Smooth muscle cell (in vitro differentiated cells): ENCODE measurements around the gene PITPNC1. TPM values are rescaled to one million over a fixed set of nuclear protein-coding genes. Genes with fewer than 3 reads are reported as not detected.

Experiments used
- DNase-seq: peaks from one replicate; lab custom pipeline; 2025; ENCODE audit not compliant: unreplicated experiment; lab: John Stamatoyannopoulos, UW
- H2AFZ ChIP-seq: fragments of 200-600 bp; sonication (generic); 2 replicates; pipeline ENCODE4 v1.6.0; 2016; ENCODE audit warnings: antibody characterized with exemption, low read depth, mild to moderate bottlenecking
- H3F3A ChIP-seq: fragments of 200-600 bp; sonication (generic); 2 replicates; pipeline ENCODE4 v1.6.0; 2017; ENCODE audit warnings: antibody characterized with exemption, low read depth
- H3K27ac ChIP-seq: fragments of 200-600 bp; sonication (generic); 2 replicates; pipeline ENCODE4 v1.5.1; 2016; ENCODE audit warnings: low read depth, mild to moderate bottlenecking
- H3K27me3 ChIP-seq: fragments of 200-600 bp; sonication (generic); 2 replicates; pipeline ENCODE4 v1.6.1; 2016; ENCODE audit warnings: low read depth, mild to moderate bottlenecking
- H3K36me3 ChIP-seq: fragments of 200-600 bp; sonication (generic); 2 replicates; pipeline ENCODE4 v1.5.1; 2016; ENCODE audit warnings: low read depth
- H3K4me1 ChIP-seq: fragments of 200-600 bp; sonication (generic); 2 replicates; pipeline ENCODE4 v1.5.1; 2016; ENCODE audit warnings: low read depth
- H3K4me2 ChIP-seq: fragments of 200-600 bp; sonication (generic); 2 replicates; pipeline ENCODE4 v1.6.0; 2016; ENCODE audit warnings: mild to moderate bottlenecking
- H3K4me3 ChIP-seq: fragments of 200-600 bp; sonication (generic); 2 replicates; pipeline ENCODE4 v1.5.1; 2016; ENCODE audit warnings: mild to moderate bottlenecking
- H3K79me2 ChIP-seq: fragments of 200-600 bp; sonication (generic); 2 replicates; pipeline ENCODE4 v1.6.0; 2016; ENCODE audit warnings: low read depth, mild to moderate bottlenecking
- H3K9ac ChIP-seq: fragments of 200-600 bp; sonication (generic); 2 replicates; pipeline ENCODE4 v1.6.0; 2016; ENCODE audit warnings: low read depth
- H3K9me3 ChIP-seq: fragments of 200-600 bp; sonication (generic); replicated peaks from 2 replicates; pipeline ENCODE4 v1.5.1; 2016; ENCODE audit warnings: low read depth
- H4K20me1 ChIP-seq: fragments of 200-600 bp; sonication (generic); 2 replicates; pipeline ENCODE4 v1.6.0; 2016; ENCODE audit warnings: low read depth
- CTCF ChIP-seq: fragments of 200-600 bp; sonication (generic); IDR thresholded peaks from 2 replicates; pipeline ENCODE4 v1.5.1; 2017; ENCODE audit warnings: borderline replicate concordance, mild to moderate bottlenecking, antibody characterized with exemption; ENCODE audit not compliant: insufficient read depth, poor library complexity, severe bottlenecking
- WGBS: methylation state at CpG from one replicate; pipeline ENCODE4 v1.1.7; 2016; ENCODE audit warnings: low lambda C conversion rate; 5-methylcytosine and 5-hydroxymethylcytosine counted together
- polyA plus RNA-seq: library from polyadenylated mRNA; unstranded; fragments of >200 nt; fragmentation: Nextera tagmentation; extraction: Ambion mirVana; gene quantifications from 2 replicates; pipeline ENCODE4 v1.2.1, GENCODE V29; 2016
- total RNA-seq: library from RNA; depleted of rRNA; stranded (reverse); fragments of >200 nt; gene quantifications from 2 replicates; pipeline ENCODE4 v1.2.3, GENCODE V29; 2014

Gene PITPNC1
- total and polyA plus RNA-seq, 2 experiments from 2014 or later: 9.6 to 12.5 TPM

GRCh38 chr17:67615736-67616135, 238.7 kb downstream of the PITPNC1 start:
- H2AFZ ChIP-seq: no peak overlapping the region
- WGBS: 95% methylated on average over 7 of the region's 7 CpGs
- H3K27me3 ChIP-seq: no peaks in the 10 kb centered on the region
- H3K9me3 ChIP-seq: no peaks in the 10 kb centered on the region
- no peak overlapping the region for H3K4me2 ChIP-seq
- no peak overlapping the region for H3K9ac ChIP-seq
- H4K20me1 ChIP-seq: no peaks in the 10 kb centered on the region
- H3K27ac ChIP-seq: no peak overlapping the region
- no peaks in the 10 kb centered on the region for H3K79me2 ChIP-seq
- no peak overlapping the region for H3K4me3 ChIP-seq
- no peaks in the 10 kb centered on the region for H3K4me1 ChIP-seq
- TF ChIP-seq CTCF: no peak
- no peak for DNase-seq
- H3K36me3 ChIP-seq: no peaks in the 10 kb centered on the region
- H3F3A ChIP-seq: no peaks in the 10 kb centered on the region

- Histone ChIP-seq H3K4me2 (no peak overlapping the region), H3K9ac (no peak overlapping the region), H3K4me3 (no peak overlapping the region), H3K9me3 (no peaks in the 10 kb centered on the region), H3K4me1 (no peaks in the 10 kb centered on the region), H3K36me3 (no peaks in the 10 kb centered on the region), H3K27me3 (no peaks in the 10 kb centered on the region), H4K20me1 (no peaks in the 10 kb centered on the region), H3K27ac (no peak overlapping the region), H3K79me2 (no peaks in the 10 kb centered on the region), H2AFZ (no peak overlapping the region), H3F3A (no peaks in the 10 kb centered on the region)
- WGBS: 75% methylated on average over 4 of the region's 4 CpGs
- TF ChIP-seq CTCF: no peak
- no peak for DNase-seq
Measured at GRCh38 chr17:67617304-67617899, 240.3 kb downstream of the PITPNC1 start.

DNA sequence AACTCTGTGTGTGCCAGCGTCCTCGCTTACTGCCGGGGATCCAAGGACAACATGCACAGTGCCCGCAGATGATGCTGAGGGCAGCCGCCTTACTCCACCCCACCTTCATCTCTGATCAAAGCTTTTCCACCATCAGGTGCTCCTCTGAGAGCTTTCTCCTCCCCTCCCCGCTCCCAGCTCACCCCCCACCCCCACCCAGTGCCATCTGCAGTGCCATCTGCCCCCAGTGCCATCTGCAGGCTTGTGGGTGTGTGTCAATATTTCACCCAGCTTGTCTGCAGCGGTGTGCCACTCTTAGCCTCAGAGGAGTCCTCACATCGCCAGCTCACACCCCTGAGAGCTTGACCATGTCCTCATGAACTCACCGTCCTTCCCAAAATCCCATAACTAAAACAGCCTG, 242.5 kb downstream of the PITPNC1 start:
- no peaks in the 10 kb centered on the region for H3K36me3 ChIP-seq
- H3K27me3 ChIP-seq: no peaks in the 10 kb centered on the region
- H4K20me1 ChIP-seq: no peaks in the 10 kb centered on the region
- no peak overlapping the region for H3K4me2 ChIP-seq
- WGBS: over 99% methylated on average over 8 of the region's 9 CpGs
- no peak overlapping the region for H3K9ac ChIP-seq
- no peaks in the 10 kb centered on the region for H3F3A ChIP-seq
- no peaks in the 10 kb centered on the region for H3K4me1 ChIP-seq
- no peak for DNase-seq
- no peaks in the 10 kb centered on the region for H3K9me3 ChIP-seq
- H3K27ac ChIP-seq: no peak overlapping the region
- no peak overlapping the region for H2AFZ ChIP-seq
- no peaks in the 10 kb centered on the region for H3K79me2 ChIP-seq
- TF ChIP-seq CTCF: no peak
- H3K4me3 ChIP-seq: no peak overlapping the region

- Histone ChIP-seq H3K4me3 (no peak overlapping the region), H3K27ac (no peak overlapping the region), H3K9ac (no peak overlapping the region), H3F3A (no peaks in the 10 kb centered on the region), H2AFZ (no peak overlapping the region), H3K36me3 (no peaks in the 10 kb centered on the region), H3K4me1 (no peaks in the 10 kb centered on the region), H3K9me3 (no peaks in the 10 kb centered on the region), H3K4me2 (no peak overlapping the region), H3K27me3 (no peaks in the 10 kb centered on the region), H3K79me2 (no peaks in the 10 kb centered on the region), H4K20me1 (no peaks in the 10 kb centered on the region)
- DNase-seq: no peak
- no peak for TF ChIP-seq CTCF
- 95% methylated on average over 8 of the region's 8 CpGs for WGBS
Measured at GRCh38 chr17:67620088-67620487, 243.0 kb downstream of the PITPNC1 start.
